C4-2B (cell line): ENCODE measurements around the gene MCCC1.
A peak's percentile ranks its signal among the peaks of the same experiment; 100 is the strongest.
"Not testable (repeated sequence)": the region's sequence is repeated elsewhere in the genome, so short reads cannot be mapped to it uniquely, and the experiment has no call there.

ENCODE experiments used
- H3K27ac ChIP-seq: fragments of 450-650 bp; 2 replicates; pipeline ENCODE4 v1.5.1; 2017
- ZFX ChIP-seq: fragments of 450-650 bp; IDR thresholded peaks from 2 replicates; pipeline ENCODE4 v1.6.1; 2017
- TF ChIP-seq, protein P1 (sequence below): fragments of 450-650 bp; conservative IDR thresholded peaks from 2 replicates; pipeline ENCODE4 v1.5.1; 2017; ENCODE audit warnings: mild to moderate bottlenecking

MCCC1 gene

DNA sequence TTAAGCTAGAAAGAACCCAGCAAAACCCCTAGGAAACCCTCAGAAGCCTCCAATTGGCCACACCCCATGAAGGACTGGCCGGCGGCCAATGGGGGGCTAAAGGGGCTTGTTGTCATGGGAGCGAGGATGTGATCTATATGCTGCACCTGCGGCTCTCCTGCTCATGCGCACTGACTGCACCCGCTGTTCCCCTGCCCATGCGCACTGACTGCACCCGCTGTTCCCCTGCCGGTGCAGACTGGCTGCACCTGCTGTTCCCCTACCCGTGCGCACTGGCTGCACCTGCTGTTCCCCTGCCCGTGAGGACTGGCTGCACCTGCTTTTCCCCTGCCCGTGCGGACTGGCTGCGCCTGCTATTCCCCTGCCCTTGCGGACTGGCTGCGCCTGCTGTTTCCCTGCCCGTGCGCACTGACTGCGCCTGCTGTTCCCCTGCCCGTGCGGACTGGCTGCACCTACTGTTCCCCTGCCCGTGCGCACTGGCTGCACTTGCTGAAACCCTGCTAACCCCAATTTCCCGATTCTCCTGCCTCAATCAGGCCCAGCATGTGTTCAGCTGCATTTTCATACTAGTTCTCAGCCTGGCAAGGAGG is 16.8 kb upstream of the MCCC1 start:
- no peak overlapping the region for H3K27ac ChIP-seq
- TF ChIP-seq ZFX = no peak
- TF ChIP-seq, protein P1, sequence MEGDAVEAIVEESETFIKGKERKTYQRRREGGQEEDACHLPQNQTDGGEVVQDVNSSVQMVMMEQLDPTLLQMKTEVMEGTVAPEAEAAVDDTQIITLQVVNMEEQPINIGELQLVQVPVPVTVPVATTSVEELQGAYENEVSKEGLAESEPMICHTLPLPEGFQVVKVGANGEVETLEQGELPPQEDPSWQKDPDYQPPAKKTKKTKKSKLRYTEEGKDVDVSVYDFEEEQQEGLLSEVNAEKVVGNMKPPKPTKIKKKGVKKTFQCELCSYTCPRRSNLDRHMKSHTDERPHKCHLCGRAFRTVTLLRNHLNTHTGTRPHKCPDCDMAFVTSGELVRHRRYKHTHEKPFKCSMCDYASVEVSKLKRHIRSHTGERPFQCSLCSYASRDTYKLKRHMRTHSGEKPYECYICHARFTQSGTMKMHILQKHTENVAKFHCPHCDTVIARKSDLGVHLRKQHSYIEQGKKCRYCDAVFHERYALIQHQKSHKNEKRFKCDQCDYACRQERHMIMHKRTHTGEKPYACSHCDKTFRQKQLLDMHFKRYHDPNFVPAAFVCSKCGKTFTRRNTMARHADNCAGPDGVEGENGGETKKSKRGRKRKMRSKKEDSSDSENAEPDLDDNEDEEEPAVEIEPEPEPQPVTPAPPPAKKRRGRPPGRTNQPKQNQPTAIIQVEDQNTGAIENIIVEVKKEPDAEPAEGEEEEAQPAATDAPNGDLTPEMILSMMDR = no peak

DNA sequence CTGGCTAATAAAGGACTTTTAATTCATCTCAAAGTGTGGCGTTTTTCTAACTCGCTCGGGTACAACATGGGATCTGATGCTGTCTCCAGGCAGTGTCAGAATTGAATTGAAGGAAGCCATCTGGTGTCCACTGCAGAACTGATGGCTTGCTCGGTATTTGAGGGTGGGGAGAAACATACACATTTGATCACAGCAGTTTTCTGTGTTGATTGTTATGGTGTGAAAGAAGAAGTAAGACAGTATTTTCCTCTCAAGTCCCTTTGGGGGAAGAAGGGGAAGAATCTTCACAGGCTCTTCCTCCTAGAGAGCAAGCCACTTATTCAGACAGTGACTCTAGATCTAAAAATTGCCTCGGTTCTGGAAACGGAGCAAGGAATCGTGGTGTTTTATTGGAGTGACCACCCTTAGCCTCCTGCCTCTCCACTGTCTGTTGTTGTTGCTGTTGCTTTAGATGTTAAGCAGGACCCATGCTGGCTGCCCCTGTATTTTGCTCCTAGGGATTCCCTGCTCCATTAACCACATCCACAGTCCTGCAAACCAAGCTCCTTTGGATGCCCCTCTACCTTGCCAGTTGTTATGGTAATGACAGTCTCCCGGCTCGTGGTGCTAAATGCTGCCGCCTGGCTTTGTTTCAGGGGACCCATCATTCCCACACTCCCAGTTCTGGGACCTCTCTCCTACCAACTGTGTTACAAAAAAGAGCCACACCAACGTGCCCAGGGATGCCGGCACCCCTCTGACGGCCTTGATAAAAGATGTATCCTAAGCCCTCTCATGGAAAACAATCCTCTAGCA is 15.3 kb upstream of the MCCC1 start:
- H3K27ac ChIP-seq = no peak overlapping the region
- TF ChIP-seq ZFX = no peak
- TF ChIP-seq, protein P1 = no peak

DNA sequence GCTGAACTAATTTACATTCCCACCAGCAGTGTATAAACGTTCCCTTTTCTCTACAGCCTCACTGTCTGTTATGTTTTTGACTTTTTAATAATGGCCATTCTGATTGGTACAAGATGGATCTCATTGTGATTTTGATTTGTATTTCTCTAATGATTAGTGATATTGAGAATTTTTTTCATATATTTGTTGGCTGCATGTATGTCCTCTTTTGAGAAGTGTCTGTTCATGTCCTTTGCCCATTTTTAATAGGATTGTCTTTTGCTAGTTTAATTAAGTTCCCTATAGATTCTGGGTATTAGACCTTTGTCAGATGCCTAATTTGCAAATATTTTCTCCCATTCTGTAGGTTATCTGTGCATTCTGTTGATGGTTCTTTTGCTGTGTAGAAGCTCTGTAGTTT is 10.6 kb upstream of the MCCC1 start:
- H3K27ac ChIP-seq = not testable (repeated sequence)

DNA sequence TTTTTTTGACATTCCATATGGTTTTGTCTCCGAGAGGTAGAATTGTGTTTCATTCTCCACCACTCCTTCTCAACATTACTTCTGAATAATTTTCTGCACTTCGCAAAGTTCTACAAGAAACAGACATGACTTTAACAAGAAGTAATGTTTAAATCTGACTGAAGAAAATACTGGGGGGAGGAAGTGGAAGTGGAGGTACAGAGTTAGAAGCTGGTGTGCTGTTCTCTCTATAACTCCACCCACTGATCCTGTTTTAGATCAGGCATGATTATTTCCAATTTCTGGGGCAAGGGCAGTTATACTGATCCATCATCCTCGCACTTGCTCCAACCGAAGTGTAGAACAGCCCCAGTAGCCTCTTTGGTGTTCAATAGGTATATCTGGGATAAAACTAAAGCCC is 9.2 kb upstream of the MCCC1 start:
- TF ChIP-seq, protein P1 = no peak
- no peak for TF ChIP-seq ZFX
- peak overlapping the region; percentile 76 for H3K27ac ChIP-seq

- no peak for TF ChIP-seq ZFX
- TF ChIP-seq, protein P1 = no peak
- peak overlapping the region; percentile 80 for H3K27ac ChIP-seq
Observed at GRCh38 chr3:183108001-183108449, 8.7 kb upstream of the MCCC1 start.

DNA sequence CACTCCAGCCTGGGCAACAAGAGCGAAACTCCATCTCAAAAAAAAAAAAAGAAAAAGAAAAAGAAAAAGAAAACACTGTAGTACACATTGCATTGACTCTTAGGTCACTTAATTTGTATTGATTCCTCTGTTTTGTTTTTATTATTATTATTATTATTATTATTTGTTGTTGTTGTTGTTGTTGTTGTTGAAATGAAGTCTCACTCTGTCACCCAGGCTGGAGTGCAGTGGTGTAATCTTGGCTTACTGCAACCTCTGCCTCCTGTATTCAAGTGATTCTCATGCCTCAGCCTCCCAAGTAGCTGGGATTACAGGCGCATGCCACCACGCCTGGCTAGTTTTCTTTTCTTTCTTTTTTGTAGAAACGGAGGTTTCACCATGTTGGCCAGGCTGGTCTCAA is 8.1 kb upstream of the MCCC1 start:
- H3K27ac ChIP-seq = peak overlapping the region; percentile 80

DNA sequence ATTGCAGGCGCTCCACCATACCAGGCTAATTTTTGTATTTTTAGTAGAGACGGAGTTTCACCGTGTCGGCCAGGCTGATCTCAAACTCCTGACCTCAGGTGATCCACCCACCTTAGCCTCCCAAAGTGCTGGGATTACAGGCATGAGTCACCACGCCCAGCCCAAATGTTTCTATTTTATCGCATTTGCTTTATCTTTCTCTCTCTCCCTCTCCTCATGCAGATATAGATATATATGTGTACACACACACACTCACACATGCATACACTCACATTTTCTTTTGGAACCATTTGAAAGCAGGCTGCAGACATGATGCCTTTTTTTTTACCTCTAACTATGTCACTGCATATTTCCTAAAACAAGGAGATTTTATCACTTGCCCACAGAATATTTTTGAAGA is 7.3 kb upstream of the MCCC1 start:
- H3K27ac ChIP-seq = peak overlapping the region; percentile 80
- TF ChIP-seq, protein P1 = no peak
- no peak for TF ChIP-seq ZFX

- not testable (repeated sequence) for H3K27ac ChIP-seq
Observed at GRCh38 chr3:183103950-183104349, 4.7 kb upstream of the MCCC1 start.

- peak overlapping the region; percentile 91 for H3K27ac ChIP-seq
Observed at GRCh38 chr3:183101040-183101439, 1.7 kb upstream of the MCCC1 start.
